Endothelial cell of umbilical vein (primary cell): Measurements from ENCODE around the gene TAS1R1. TPM values are rescaled to one million over a fixed set of nuclear protein-coding genes. Genes with fewer than 3 reads are reported as not detected.

Source experiments
- BruUV-seq: library from RNA; stranded (reverse); fragments of 400-500 nt; replicated peaks from 2 replicates; lab custom pipeline; 2021; lab: Mats Ljungman, UMichigan
- CTCF ChIA-PET: fragments of 300-600, 350-600 bp; sonication (Branson Sonifier 250); formaldehyde crosslinking; loops from one replicate; lab custom pipeline; 2021; ENCODE audit warnings: antibody characterized with exemption, inconsistent platforms; lab: Charles Lee
- POLR2A ChIA-PET: fragments of 300-600, 350-600 bp; sonication (Branson Sonifier 250); formaldehyde crosslinking; loops from one replicate; lab custom pipeline; 2021; ENCODE audit warnings: antibody characterized with exemption, inconsistent platforms; lab: Charles Lee
- DNase-seq: peaks from one replicate; pipeline ENCODE4 v3.0.0-alpha.2; 2011; ENCODE audit warnings: low read depth, low spot score
- FAIRE-seq: peaks from 2 replicates; lab custom pipeline; 2011; peaks lifted over from hg19 to GRCh38; lab: Jason Lieb, UNC
- H2AFZ ChIP-seq: 2 replicates; pipeline ENCODE4 v1.6.0; 2012; ENCODE audit warnings: low read depth, low read length, control low read depth, inconsistent platforms
- H3K27ac ChIP-seq: 2 replicates; pipeline ENCODE4 v1.5.1; 2011; ENCODE audit warnings: low read depth, mild to moderate bottlenecking, control low read depth, low read length, moderate library complexity; ENCODE audit not compliant: insufficient read depth
- H3K27me3 ChIP-seq, 2 experiments: 2 replicates each; pipeline versions ENCODE4 v1.6.0 to v1.6.1; 2011; ENCODE audit warnings: low read length in 2 of 2, mixed read lengths in 1 of 2; ENCODE audit not compliant: control insufficient read depth in 2 of 2, insufficient read depth in 2 of 2
- H3K36me3 ChIP-seq, 2 experiments: 2 replicates in 1 of 2; 3 replicates in 1 of 2; pipeline ENCODE4 v1.5.1; 2011; ENCODE audit warnings: low read length in 2 of 2, mild to moderate bottlenecking in 1 of 2, moderate library complexity in 1 of 2; ENCODE audit not compliant: control insufficient read depth in 2 of 2, insufficient read depth in 2 of 2; ENCODE audit errors: extremely low read depth in 1 of 2
- H3K4me1 ChIP-seq: 3 replicates; pipeline ENCODE4 v1.5.1; 2011; ENCODE audit warnings: mild to moderate bottlenecking, low read length; ENCODE audit not compliant: control insufficient read depth, insufficient read depth; ENCODE audit errors: extremely low read depth
- H3K4me2 ChIP-seq: 2 replicates; pipeline ENCODE4 v1.6.1; 2011; ENCODE audit warnings: low read length, control low read depth, mixed read lengths; ENCODE audit not compliant: insufficient read depth
- H3K4me3 ChIP-seq, 3 experiments: fragments of 200-600 bp in 1 of 3; sonication (generic), shearing (Covaris generic) in 1 of 3; replicated peaks in 1 of 3; 2 replicates each; pipeline ENCODE4 v1.5.1; 2011 to 2016; ENCODE audit warnings: control low read depth in 3 of 3, low read length in 3 of 3, mild to moderate bottlenecking in 2 of 3, inconsistent platforms in 1 of 3, low read depth in 1 of 3, moderate library complexity in 1 of 3; ENCODE audit not compliant: insufficient read depth in 1 of 3
- H3K79me2 ChIP-seq: 2 replicates; pipeline ENCODE4 v1.6.0; 2012; ENCODE audit warnings: low read length, inconsistent platforms; ENCODE audit not compliant: control insufficient read depth, insufficient read depth
- H3K9ac ChIP-seq: replicated peaks from 2 replicates; pipeline ENCODE3; 2011; ENCODE audit warnings: low read length, control low read depth; ENCODE audit not compliant: insufficient read depth; ENCODE audit errors: extremely low read depth
- H3K9me1 ChIP-seq: replicated peaks from 3 replicates; pipeline ENCODE4 v1.6.0; 2011; ENCODE audit warnings: mild to moderate bottlenecking, low read length; ENCODE audit not compliant: control insufficient read depth, insufficient read depth; ENCODE audit errors: extremely low read depth
- H3K9me3 ChIP-seq: replicated peaks from 2 replicates; pipeline ENCODE4 v1.5.1; 2012; ENCODE audit warnings: low read length, inconsistent platforms; ENCODE audit not compliant: control insufficient read depth, insufficient read depth
- H4K20me1 ChIP-seq: replicated peaks from 2 replicates; pipeline ENCODE3; 2011; ENCODE audit warnings: mild to moderate bottlenecking, low read length; ENCODE audit not compliant: control insufficient read depth, insufficient read depth; ENCODE audit errors: extremely low read depth
- FOS ChIP-seq: IDR thresholded peaks from 2 replicates; pipeline ENCODE4 v1.6.1; 2011; ENCODE audit warnings: mild to moderate bottlenecking, low read length, moderate library complexity, borderline replicate concordance; ENCODE audit not compliant: insufficient read depth
- GATA2 ChIP-seq: IDR thresholded peaks from 2 replicates; pipeline ENCODE4 v1.7.0; 2011; ENCODE audit warnings: low read depth, mild to moderate bottlenecking, moderate library complexity, mixed read lengths, low read length; ENCODE audit not compliant: insufficient read length, insufficient read depth
- JUN ChIP-seq: IDR thresholded peaks from 2 replicates; pipeline ENCODE4 v1.6.1; 2011; ENCODE audit warnings: borderline replicate concordance, low read depth; ENCODE audit not compliant: insufficient read length, insufficient read depth
- MYC ChIP-seq: IDR thresholded peaks from one replicate; pipeline ENCODE4 v1.6.1; 2011; ENCODE audit warnings: mild to moderate bottlenecking, low read depth, low read length
- POLR2A ChIP-seq: IDR thresholded peaks from 2 replicates; pipeline ENCODE4 v1.6.1; 2012; ENCODE audit warnings: low read depth, mild to moderate bottlenecking, control low read depth, low read length
- dilution Hi-C: fragments of 300-500 bp; cut with MboI; formaldehyde crosslinking; loops from one replicate; pipeline ENCODE4 v1.15.0; 2019; ENCODE audit warnings: low sequenced_read_pairs; ENCODE audit not compliant: extremely low pct_ligation_motif_present
- intact Hi-C: fragments of 100-400 bp; cut with micrococcal nuclease; formaldehyde crosslinking; loops from one replicate; pipeline ENCODE4 v1.10.0; 2022
- polyA plus RNA-seq, 4 experiments: library from polyadenylated mRNA; depleted of rRNA in 3 of 4; stranded (reverse) in 3 of 4; unstranded in 1 of 4; fragments of >200 nt; gene quantifications; 2 replicates each; pipeline versions ENCODE4 v1.2.1 to v1.2.3, GENCODE V29; 2011 to 2012; ENCODE audit warnings: missing spikeins in 1 of 4
- total RNA-seq: library from RNA; stranded (reverse); gene quantifications from 2 replicates; pipeline ENCODE4 v1.2.3, GENCODE V29; 2021
- TF ChIP-seq, protein P1 (sequence below), 2 donors: IDR thresholded peaks; 1 replicate in 1 of 2; 2 replicates in 1 of 2; pipeline ENCODE4 v1.5.1; 2011; ENCODE audit warnings: low read length in 2 of 2, mild to moderate bottlenecking in 2 of 2, moderate library complexity in 2 of 2, control low read depth in 1 of 2, inconsistent platforms in 1 of 2, low read depth in 1 of 2; ENCODE audit not compliant: insufficient read depth in 1 of 2; ENCODE audit errors: extremely low read depth in 1 of 2
- TF ChIP-seq, protein P2 (sequence below): IDR thresholded peaks from 2 replicates; pipeline ENCODE4 v1.6.1; 2011; ENCODE audit not compliant: insufficient read depth, insufficient read length

TAS1R1 gene
- total and polyA plus RNA-seq, 2 donors (not counting 3 experiments of a cell fraction or from before 2014, with no cell fraction given) = not detected

DNA sequence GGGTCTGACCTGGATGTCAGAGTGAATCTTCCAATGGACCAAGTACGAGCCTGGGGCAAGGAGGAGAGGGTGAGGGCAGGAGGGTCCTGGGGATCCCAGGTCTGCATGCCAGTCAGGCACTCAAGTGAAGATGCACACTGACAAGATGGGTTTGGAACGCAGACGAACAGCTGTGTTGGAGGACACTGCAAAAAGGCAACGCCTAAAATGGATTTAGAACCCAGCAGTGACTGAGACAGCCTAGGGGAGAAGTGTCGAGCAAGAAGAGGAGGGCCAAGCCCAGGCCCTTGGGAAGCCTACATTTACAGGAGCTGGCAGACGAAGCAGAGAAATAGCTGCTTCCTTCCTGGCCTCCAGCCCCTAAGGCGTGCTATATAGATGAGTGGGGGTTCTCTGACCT is 26.6 kb upstream of the TAS1R1 start:
- Histone ChIP-seq H3K27ac (no peak overlapping the region), H3K9ac (no peak overlapping the region), H3K4me1 (no peaks in the 10 kb centered on the region), H3K9me3 (no peaks in the 10 kb centered on the region), H4K20me1 (no peaks in the 10 kb centered on the region), H3K36me3 (peaks cover 18 to 35% of the 10 kb centered on the region in 2 experiments), H3K9me1 (no peaks in the 10 kb centered on the region), H3K4me3 (no peak overlapping the region), H2AFZ (no peak overlapping the region), H3K4me2 (no peak overlapping the region), H3K79me2 (no peaks in the 10 kb centered on the region), H3K27me3 (no peaks in the 10 kb centered on the region)
- CTCF ChIA-PET = interaction anchor here (1.5 kb wide), 1 partner anchor 43 kb away, joined by 4 read pairs; no protein-coding TSS in a partner anchor
- POLR2A ChIA-PET = no interaction called here
- FAIRE-seq = no peak
- TF ChIP-seq GATA2 (no peak), MYC (no peak), FOS (no peak), JUN (no peak), POLR2A (no peak)
- TF ChIP-seq, protein P1, sequence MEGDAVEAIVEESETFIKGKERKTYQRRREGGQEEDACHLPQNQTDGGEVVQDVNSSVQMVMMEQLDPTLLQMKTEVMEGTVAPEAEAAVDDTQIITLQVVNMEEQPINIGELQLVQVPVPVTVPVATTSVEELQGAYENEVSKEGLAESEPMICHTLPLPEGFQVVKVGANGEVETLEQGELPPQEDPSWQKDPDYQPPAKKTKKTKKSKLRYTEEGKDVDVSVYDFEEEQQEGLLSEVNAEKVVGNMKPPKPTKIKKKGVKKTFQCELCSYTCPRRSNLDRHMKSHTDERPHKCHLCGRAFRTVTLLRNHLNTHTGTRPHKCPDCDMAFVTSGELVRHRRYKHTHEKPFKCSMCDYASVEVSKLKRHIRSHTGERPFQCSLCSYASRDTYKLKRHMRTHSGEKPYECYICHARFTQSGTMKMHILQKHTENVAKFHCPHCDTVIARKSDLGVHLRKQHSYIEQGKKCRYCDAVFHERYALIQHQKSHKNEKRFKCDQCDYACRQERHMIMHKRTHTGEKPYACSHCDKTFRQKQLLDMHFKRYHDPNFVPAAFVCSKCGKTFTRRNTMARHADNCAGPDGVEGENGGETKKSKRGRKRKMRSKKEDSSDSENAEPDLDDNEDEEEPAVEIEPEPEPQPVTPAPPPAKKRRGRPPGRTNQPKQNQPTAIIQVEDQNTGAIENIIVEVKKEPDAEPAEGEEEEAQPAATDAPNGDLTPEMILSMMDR (IDR thresholded peaks at IDR 0.05; ENCODE audit: extremely low read depth in 1 of 2, insufficient read depth in 1 of 2, low read depth in 1 of 2, low read length in 2 of 2) = no peak
- TF ChIP-seq, protein P2, sequence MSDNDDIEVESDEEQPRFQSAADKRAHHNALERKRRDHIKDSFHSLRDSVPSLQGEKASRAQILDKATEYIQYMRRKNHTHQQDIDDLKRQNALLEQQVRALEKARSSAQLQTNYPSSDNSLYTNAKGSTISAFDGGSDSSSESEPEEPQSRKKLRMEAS = no peak
- BruUV-seq = no TSS peak
- DNase-seq = no peak
- dilution Hi-C loops (no loop called here), intact Hi-C loops (no loop called here)
